Measurements from ENCODE around the gene MCCD1. TPM values are rescaled to one million over a fixed set of nuclear protein-coding genes. Genes with fewer than 3 reads are reported as not detected.

Gene MCCD1
- total RNA-seq, 4 donors from 2014 or later, result not detected

GRCh38 chr6:31544676-31545075 is 15.9 kb downstream of the MCCD1 start:
- Histone ChIP-seq H3K4me1 (peaks cover 46% of the 10 kb centered on the region), H3K9me3 (no peaks in the 10 kb centered on the region), H3K36me3 (peaks cover 14% of the 10 kb centered on the region), H3K27me3 (no peaks in the 10 kb centered on the region), H3K27ac (no peak overlapping the region), H3K4me3 (no peak overlapping the region)
- DNase-seq (ENCODE audit: low spot score in 2 of 2), result no peak
- TF ChIP-seq, protein P1, sequence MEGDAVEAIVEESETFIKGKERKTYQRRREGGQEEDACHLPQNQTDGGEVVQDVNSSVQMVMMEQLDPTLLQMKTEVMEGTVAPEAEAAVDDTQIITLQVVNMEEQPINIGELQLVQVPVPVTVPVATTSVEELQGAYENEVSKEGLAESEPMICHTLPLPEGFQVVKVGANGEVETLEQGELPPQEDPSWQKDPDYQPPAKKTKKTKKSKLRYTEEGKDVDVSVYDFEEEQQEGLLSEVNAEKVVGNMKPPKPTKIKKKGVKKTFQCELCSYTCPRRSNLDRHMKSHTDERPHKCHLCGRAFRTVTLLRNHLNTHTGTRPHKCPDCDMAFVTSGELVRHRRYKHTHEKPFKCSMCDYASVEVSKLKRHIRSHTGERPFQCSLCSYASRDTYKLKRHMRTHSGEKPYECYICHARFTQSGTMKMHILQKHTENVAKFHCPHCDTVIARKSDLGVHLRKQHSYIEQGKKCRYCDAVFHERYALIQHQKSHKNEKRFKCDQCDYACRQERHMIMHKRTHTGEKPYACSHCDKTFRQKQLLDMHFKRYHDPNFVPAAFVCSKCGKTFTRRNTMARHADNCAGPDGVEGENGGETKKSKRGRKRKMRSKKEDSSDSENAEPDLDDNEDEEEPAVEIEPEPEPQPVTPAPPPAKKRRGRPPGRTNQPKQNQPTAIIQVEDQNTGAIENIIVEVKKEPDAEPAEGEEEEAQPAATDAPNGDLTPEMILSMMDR (IDR thresholded peaks at IDR 0.05), result no peak
- TF ChIP-seq POLR2A (IDR thresholded peaks at IDR 0.05), result no peak
- no peak for TF ChIP-seq POLR2AphosphoS5 (IDR thresholded peaks at IDR 0.05)
- no peak for TF ChIP-seq EP300 (IDR thresholded peaks at IDR 0.05)
- WGBS, result 71% methylated on average over 2 of the region's 2 CpGs

- TF ChIP-seq POLR2A (IDR thresholded peaks at IDR 0.05), result no peak
- TF ChIP-seq POLR2AphosphoS5 (IDR thresholded peaks at IDR 0.05), result no peak
- no peak for TF ChIP-seq EP300 (IDR thresholded peaks at IDR 0.05)
- TF ChIP-seq, protein P1 (IDR thresholded peaks at IDR 0.05), result no peak
- no peak for DNase-seq (ENCODE audit: low spot score in 2 of 2)
- Histone ChIP-seq H3K4me3 (no peak overlapping the region), H3K27me3 (no peaks in the 10 kb centered on the region), H3K36me3 (peaks cover 15% of the 10 kb centered on the region), H3K27ac (no peak overlapping the region), H3K4me1 (peaks cover 40% of the 10 kb centered on the region), H3K9me3 (no peaks in the 10 kb centered on the region)
- 62% methylated on average over 7 of the region's 7 CpGs for WGBS
Observed at GRCh38 chr6:31545291-31545690, 16.5 kb downstream of the MCCD1 start.

DNA sequence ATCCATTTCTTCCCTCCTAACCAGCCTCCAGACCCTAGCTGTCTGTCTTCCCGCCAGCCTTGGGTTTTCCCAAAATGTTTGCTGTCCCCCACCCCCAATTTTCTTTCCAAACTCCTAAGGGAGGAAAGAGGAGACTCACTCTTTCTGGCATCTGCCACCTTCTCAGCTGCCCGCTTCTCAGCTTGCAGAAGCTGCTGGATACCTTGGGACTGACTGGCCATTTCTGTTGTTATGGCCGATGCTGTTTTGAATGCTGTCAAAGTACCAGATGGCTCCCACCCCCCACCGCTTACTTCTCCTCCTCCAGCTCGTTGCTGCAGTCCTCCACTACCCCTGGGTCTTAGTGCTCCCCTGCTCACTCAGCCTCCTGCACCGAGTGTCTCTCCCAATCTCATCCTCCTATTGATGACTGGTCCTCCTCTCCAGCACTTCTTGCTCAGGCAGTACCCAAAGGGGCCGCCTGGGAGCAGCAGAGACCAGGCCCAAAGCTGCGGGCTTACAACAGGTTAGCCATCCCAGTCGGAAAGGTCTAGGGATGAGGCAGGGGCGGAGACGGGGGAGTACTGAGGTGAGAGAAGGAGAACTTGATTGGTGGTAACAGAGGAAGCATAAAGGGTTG is 17.7 kb downstream of the MCCD1 start, which contains the start of gene ATP6V1G2:
ATP6V1G2 (minus strand) TSS at position 270 of the 619 bp plus-strand sequence; CDS start at position 221, 49 bp downstream.
- H3K27me3 ChIP-seq, result no peaks in the 10 kb centered on the region
- 6% methylated on average over 11 of the region's 11 CpGs for WGBS
- peak; percentile 94 to 95 for DNase-seq (ENCODE audit: low spot score in 2 of 2)
- peaks cover 34% of the 10 kb centered on the region for H3K4me1 ChIP-seq
- no peaks in the 10 kb centered on the region for H3K9me3 ChIP-seq
- no peak for TF ChIP-seq EP300 (IDR thresholded peaks at IDR 0.05)
- peak in 2 of 3 donors; percentile 17 to 26 for TF ChIP-seq POLR2AphosphoS5 (IDR thresholded peaks at IDR 0.05)
- TF ChIP-seq POLR2A (IDR thresholded peaks at IDR 0.05), result no peak
- TF ChIP-seq, protein P1 (IDR thresholded peaks at IDR 0.05), result peak; percentile 97
- H3K4me3 ChIP-seq, result peak within 1 kb of the TSS; percentile 40
- H3K27ac ChIP-seq, result peak within 1 kb of the TSS; percentile 57
- peaks cover 27% of the 10 kb centered on the region for H3K36me3 ChIP-seq

DNA sequence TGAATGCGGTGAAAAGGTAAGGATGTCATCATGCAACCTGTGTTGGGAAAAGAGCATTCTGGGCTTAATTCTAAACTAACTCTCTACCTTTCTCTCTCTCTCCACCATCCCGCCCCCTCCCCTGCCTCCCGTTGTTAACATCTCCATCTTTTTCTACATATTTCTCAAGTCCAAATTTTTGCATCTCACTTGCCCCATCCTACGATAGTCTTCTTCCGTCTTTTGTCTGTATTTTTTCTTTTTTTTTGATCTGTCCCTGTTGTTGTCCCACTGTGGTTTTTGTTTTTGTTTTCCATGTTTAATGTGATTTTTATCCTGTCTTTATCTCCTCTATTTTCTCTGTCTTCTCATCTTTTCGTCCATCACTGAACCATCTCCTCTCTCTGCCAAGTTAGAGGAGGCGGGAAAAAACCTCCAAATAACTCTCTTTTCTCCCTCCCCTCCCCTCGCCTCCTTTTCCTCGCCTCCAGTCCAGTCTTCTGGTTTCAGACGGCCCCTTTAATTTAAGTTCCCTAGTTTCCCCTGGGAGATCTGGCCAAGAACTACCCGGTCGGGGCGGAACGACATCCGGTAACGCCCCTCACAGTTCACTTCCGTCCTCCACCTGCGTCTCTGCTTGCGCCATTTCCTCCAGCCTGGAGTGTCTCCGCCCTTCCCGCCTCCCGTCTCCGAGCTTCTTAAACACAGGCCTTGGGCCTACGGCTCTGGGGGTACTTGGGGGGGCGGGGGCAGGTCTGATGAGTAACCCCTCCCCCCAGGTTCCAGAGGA is 18.4 kb downstream of the MCCD1 start, which contains the start of gene NFKBIL1:
NFKBIL1 (plus strand) TSS at position 651 of the 769 bp plus-strand sequence; CDS start at position 738, 87 bp downstream.
- TF ChIP-seq, protein P1 (IDR thresholded peaks at IDR 0.05), result no peak
- peak in 2 of 3 donors; percentile 51 to 78 for TF ChIP-seq POLR2AphosphoS5 (IDR thresholded peaks at IDR 0.05)
- TF ChIP-seq POLR2A (IDR thresholded peaks at IDR 0.05), result peak in 1 of 2 donors; percentile 54
- no peak for TF ChIP-seq EP300 (IDR thresholded peaks at IDR 0.05)
- H3K4me3 ChIP-seq, result peak within 1 kb of the TSS; percentile 40
- H3K36me3 ChIP-seq, result peaks cover 31% of the 10 kb centered on the region
- no peaks in the 10 kb centered on the region for H3K27me3 ChIP-seq
- H3K9me3 ChIP-seq, result no peaks in the 10 kb centered on the region
- H3K4me1 ChIP-seq, result peaks cover 33% of the 10 kb centered on the region
- under 1% methylated on average over 25 of the region's 25 CpGs for WGBS
- peak; percentile 98 for DNase-seq (ENCODE audit: low spot score in 2 of 2)
- H3K27ac ChIP-seq, result peak within 1 kb of the TSS; percentile 57

Data from suprapubic skin (tissue), 4 donors.